ENCODE results near the gene MYO10.

Gene MYO10

GRCh38 chr5:16794269-16794913 lies 141.7 kb downstream of the MYO10 start:
- TF ChIP-seq CTCF (IDR thresholded peaks at IDR 0.05) = no peak
- no peak overlapping the region for H3K27ac Mint-ChIP-seq
- H3K36me3 Mint-ChIP-seq (ENCODE audit: low read depth) = peaks cover 39% of the 10 kb centered on the region
- H3K4me1 Mint-ChIP-seq = peaks cover 35% of the 10 kb centered on the region
- no peaks in the 10 kb centered on the region for H3K27me3 Mint-ChIP-seq (ENCODE audit: low read depth, poor library complexity)
- peaks cover 20% of the 10 kb centered on the region for H3K9me3 Mint-ChIP-seq
- no peak for DNase-seq
- no peak overlapping the region for H3K4me3 Mint-ChIP-seq

- DNase-seq = no peak
- H3K27ac Mint-ChIP-seq = peak overlapping the region; percentile 55
- H3K36me3 Mint-ChIP-seq (ENCODE audit: low read depth) = peaks cover 34% of the 10 kb centered on the region
- no peak overlapping the region for H3K4me3 Mint-ChIP-seq
- H3K27me3 Mint-ChIP-seq (ENCODE audit: low read depth, poor library complexity) = no peaks in the 10 kb centered on the region
- peaks cover 7% of the 10 kb centered on the region for H3K9me3 Mint-ChIP-seq
- H3K4me1 Mint-ChIP-seq = peaks cover 46% of the 10 kb centered on the region
- no peak for TF ChIP-seq CTCF (IDR thresholded peaks at IDR 0.05)
Observed at GRCh38 chr5:16792598-16793275, 143.4 kb downstream of the MYO10 start.

GRCh38 chr5:16791904-16792597 lies 144.0 kb downstream of the MYO10 start:
- peak overlapping the region; percentile 23 for H3K27ac Mint-ChIP-seq
- no peak overlapping the region for H3K4me3 Mint-ChIP-seq
- H3K27me3 Mint-ChIP-seq (ENCODE audit: low read depth, poor library complexity) = no peaks in the 10 kb centered on the region
- no peak for TF ChIP-seq CTCF (IDR thresholded peaks at IDR 0.05)
- DNase-seq = no peak
- peaks cover 47% of the 10 kb centered on the region for H3K4me1 Mint-ChIP-seq
- H3K9me3 Mint-ChIP-seq = peaks cover under 1% of the 10 kb centered on the region
- peaks cover 28% of the 10 kb centered on the region for H3K36me3 Mint-ChIP-seq (ENCODE audit: low read depth)

- peaks cover 30% of the 10 kb centered on the region for H3K36me3 Mint-ChIP-seq (ENCODE audit: low read depth)
- no peaks in the 10 kb centered on the region for H3K27me3 Mint-ChIP-seq (ENCODE audit: low read depth, poor library complexity)
- no peak overlapping the region for H3K27ac Mint-ChIP-seq
- peak; percentile 73 for TF ChIP-seq CTCF (IDR thresholded peaks at IDR 0.05)
- no peaks in the 10 kb centered on the region for H3K9me3 Mint-ChIP-seq
- no peak overlapping the region for H3K4me3 Mint-ChIP-seq
- DNase-seq = peak; percentile 41
- peaks cover 41% of the 10 kb centered on the region for H3K4me1 Mint-ChIP-seq
Observed at GRCh38 chr5:16791036-16791705, 144.9 kb downstream of the MYO10 start.

GRCh38 chr5:16788957-16789356 lies 147.1 kb downstream of the MYO10 start:
- peaks cover 39% of the 10 kb centered on the region for H3K36me3 Mint-ChIP-seq (ENCODE audit: low read depth)
- no peak overlapping the region for H3K4me3 Mint-ChIP-seq
- peaks cover under 1% of the 10 kb centered on the region for H3K27me3 Mint-ChIP-seq (ENCODE audit: low read depth, poor library complexity)
- no peaks in the 10 kb centered on the region for H3K9me3 Mint-ChIP-seq
- H3K27ac Mint-ChIP-seq = no peak overlapping the region
- no peak for DNase-seq
- TF ChIP-seq CTCF (IDR thresholded peaks at IDR 0.05) = no peak
- peaks cover 46% of the 10 kb centered on the region for H3K4me1 Mint-ChIP-seq
